ENCODE measurements around the gene NDN.
"Not testable (repeated sequence)": the region's sequence is repeated elsewhere in the genome, so short reads cannot be mapped to it uniquely, and the experiment has no call there.

Gene NDN, protein sequence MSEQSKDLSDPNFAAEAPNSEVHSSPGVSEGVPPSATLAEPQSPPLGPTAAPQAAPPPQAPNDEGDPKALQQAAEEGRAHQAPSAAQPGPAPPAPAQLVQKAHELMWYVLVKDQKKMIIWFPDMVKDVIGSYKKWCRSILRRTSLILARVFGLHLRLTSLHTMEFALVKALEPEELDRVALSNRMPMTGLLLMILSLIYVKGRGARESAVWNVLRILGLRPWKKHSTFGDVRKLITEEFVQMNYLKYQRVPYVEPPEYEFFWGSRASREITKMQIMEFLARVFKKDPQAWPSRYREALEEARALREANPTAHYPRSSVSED

DNA sequence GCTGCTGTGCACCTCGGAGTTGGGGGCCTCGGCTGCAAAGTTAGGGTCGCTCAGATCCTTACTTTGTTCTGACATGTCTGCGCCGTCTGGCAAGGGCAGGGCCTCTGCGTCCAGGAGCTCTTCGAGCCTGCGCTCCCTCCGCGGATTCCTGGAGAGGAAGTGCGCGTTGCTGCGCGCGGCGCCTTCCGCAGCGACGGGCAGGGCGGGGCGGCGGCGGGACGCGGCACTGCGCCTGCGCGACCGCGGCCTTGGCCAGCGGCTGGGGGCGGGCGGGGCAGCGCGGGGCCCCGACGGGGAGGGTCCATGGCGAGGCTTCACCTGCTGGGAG is at the start of gene NDN:
Gene NDN (minus strand): TSS at position 163 of the 328 bp plus-strand sequence. CDS start 88 bp downstream, at position 75.
- no peak for DNase-seq

DNA sequence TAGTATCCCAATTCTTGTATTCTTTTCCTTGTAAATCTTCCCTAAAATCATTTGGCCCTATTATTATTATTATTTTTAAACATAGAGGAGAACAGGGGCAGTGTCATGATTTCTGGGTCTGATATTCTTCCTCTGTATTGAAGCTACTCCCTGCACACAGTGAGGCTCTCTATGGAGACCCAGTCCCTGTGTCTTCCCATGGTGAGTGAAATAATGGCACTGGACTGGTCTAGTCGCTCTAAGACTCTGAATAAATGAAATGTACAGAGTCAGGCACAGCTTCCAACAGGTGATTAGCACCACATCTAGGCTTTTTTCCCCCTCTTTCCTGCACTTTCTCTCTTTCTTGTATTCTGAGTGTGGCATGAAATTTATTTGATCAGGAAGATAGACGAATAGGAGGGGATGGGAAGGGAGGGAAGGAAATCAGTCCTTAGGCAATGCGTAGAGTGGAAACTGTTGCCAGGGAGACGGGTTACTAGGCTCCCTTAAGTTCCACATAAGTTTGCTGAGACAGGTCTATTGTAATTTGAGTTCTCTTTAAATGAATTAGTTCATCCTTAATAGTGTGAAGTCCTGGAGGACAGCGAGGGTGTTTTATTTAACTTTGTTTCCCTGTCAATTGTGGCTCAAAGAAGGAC is 49.0 kb upstream of the NDN start:
- DNase-seq: no peak

DNA sequence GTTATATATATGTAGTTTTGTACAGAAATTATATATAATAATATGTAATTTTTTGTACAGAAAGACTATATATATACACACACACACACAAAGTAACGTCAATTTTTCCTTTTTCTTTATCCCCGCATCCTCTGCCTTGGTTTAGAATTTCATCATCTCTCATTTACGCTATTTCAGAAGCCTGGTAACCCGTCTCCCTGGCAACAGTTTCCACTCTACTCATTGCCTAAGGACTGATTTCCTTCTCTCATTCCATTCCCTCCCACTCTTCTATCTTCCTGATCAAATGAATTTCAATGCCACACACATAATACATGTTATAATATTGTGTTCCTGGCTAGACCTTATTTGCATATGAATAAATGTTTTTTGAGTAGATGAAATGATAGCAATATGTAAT is 47.8 kb upstream of the NDN start:
- DNase-seq: no peak

DNA sequence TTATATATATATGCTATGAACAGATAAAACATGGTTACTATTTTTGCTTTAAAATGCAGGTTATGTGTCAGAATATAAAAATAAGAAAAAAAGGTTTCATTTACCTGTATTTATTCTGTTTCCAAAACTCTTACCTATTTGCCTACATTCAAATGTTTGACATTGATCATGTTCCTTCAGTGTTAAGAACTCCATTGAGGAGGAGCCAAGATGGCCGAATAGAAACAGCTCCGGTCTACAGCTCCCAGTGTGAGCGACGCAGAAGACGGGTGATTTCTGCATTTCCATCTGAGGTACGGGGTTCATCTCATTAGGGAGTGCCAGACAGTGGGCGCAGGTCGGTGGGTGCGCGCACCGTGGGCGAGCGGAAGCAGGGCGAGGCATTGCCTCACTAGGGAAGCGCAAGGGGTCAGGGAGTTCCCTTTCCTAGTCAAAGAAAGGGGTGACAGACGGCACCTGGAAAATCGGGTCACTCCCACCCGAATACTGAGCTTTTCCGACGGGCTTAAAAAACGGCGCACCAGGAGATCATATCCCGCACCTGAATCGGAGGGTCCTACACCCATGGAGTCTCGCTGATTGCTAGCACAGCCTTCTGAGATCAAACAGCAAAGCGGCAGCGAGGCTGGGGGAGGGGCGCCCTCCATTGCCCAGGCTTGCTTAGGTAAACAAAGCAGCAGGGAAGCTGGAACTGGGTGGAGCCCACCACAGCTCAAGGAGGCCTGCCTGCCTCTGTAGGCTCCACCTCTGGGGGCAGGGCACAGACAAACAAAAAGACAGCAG is 27.0 kb upstream of the NDN start:
- DNase-seq: not testable (repeated sequence)

DNA sequence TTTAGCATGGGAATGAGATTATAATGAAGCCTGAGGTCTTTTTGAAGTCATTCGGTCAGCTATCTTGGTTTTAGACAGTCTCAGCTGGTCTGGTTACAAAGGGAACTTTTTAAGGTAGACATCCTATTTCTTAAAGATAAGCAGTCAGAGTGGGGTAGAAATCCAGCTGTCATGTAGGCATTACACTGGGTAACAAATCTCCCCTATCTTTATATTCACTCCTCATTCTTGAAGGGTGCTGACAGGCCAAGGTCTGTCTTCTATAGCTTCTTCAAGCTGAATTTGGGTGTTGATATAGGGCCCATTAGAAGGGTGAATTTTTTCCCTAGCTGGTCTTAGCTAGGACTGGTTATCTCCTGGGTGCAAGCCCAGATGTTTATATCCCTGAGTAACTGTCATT is 21.2 kb upstream of the NDN start:
- DNase-seq: no peak

DNA sequence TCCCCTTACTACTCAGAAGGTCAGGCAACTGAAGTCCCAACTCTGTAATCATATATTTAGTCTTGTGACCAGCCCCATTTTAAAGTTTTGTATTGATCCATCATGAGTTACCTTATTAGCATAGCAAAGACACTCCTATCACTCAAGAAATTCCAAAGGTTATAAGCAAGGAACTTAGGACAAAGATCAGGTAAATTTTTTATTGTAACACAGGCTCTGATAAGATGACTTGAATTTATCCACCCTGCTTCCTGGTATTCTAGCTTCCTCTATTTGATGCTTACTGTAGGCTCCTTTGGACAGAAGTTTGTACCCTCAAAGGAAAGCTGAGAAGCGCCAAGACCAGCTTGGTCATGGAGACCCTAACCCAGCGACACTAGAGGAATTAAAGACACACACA is 8.2 kb upstream of the NDN start:
- no peak for DNase-seq

DNA sequence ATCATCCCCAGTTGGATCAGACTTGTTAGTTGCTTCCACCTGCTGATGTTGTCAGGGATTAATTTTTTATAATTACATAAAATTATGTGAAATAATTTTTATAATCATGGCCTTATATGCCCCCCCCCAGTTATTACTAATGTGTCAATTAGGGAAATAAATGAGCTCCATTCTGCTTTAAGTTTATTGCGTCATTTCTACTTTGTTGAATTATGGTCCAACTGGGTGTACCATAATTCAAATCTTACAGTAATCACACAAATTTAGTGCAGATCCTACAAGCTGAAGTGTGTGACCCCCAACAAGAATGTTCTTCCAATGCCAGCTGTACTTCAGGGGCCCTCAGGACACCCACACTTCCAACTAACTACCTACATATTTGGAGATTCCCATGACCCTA is 7.5 kb upstream of the NDN start:
- no peak for DNase-seq

DNA sequence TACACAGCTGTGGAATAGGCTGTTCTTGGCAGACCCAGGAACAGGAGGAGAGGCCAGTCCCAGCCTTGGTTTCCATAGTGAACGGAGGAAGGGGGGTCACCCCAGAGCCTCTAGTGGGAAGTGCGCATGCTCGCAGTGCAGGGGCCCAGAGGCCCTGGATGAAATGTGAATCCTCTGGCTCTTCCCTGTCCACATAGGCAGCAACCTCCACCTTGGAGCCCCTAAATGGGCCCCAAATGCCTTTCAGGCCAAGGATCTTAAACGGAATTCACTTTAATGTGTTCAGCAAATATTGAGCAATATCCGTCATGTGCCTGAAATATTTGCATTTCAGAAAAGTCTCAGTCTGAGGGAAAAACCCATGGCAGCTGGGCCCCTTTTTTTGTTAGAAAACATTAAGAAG is 3.3 kb upstream of the NDN start:
- no peak for DNase-seq

DNA sequence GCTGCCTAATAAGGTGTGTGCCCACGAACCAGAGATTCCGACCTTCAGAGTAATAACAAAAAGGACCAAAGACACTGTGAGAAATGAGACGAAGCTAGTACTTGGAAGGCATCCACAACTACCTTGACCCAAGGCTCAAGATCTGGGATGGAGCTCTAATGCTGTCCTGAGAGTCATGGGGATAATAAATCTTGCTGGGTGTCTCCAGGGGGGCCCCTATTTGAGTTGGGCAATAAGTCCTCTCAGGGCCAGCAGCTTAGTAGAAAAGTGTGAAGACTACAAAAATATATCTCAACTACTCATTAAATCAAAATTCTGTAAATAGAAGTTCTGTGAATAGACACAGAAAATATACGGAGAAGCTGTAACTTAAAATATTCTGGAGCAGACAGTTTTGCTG is 2.9 kb upstream of the NDN start:
- DNase-seq: no peak

DNA sequence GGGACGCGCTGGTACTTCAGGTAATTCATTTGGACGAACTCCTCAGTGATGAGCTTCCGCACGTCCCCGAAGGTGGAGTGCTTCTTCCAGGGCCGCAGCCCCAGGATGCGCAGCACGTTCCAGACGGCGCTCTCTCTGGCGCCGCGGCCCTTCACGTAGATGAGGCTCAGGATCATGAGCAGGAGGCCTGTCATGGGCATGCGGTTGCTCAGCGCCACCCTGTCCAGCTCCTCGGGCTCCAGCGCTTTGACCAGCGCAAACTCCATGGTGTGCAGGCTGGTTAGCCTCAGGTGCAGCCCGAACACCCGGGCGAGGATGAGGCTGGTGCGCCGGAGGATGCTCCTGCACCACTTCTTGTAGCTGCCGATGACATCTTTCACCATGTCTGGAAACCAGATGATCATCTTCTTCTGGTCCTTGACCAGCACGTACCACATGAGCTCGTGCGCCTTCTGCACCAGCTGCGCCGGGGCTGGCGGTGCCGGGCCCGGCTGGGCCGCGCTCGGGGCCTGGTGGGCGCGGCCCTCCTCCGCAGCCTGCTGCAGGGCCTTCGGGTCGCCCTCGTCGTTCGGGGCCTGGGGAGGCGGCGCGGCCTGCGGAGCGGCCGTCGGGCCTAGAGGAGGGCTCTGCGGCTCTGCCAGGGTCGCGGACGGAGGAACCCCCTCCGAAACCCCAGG is 501 bp downstream of the NDN start:
- DNase-seq: no peak

DNA sequence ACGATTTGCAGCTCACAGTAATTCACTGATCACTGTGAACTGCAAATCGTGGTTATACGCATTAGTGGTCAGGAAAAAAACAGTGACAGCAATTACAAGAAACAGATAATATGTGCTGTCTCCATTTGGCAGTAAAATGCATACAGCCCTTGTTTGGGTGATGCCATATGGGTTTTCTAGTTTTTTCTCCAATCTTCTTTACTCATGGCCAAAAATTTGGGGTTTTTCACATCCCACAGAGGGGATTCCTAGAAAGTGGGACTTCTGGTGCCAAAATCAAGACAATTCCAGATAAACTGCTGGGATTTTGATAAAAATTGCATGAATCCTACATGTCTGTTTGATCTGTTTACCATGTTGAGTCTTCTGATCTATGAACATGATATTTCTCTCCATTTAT is 15.6 kb downstream of the NDN start:
- DNase-seq: no peak

DNA sequence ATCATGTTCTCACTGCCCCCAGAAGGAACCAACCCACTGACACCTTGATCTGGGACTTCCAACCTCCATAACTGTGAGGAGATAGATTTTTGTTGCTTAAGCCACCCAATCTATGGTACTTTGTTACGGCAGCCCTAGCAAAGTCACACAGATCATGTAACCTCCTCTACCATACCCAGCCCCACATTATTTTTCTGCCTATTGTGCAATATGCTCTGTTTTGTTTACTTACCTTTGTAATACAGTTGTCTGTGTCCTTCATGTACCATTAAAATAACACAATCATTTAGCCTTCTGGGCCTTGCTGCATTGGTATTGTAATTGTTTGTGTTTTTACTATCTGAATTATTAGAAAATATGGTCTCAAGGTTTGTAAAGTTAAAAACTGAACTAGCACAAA is 16.1 kb downstream of the NDN start:
- DNase-seq: no peak

DNA sequence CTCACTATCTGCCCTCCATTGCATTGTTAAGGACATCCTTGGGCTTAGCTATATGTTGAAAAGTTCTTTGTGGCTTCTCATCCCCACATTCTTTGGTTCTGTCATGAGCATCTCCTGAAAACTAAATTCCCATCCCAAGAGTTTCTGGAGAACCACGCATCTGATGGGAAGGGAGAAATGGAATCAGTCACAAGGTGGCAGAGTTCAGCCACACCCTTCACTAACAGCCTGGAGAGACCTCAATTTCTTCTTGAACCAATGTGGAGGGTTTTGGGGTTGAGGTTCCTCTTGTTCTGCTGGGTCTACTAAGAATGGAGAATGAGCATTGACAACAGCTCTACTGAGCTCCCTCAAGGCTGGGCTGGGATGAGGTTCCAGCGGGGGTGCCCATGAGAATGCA is 23.9 kb downstream of the NDN start:
- DNase-seq: no peak

DNA sequence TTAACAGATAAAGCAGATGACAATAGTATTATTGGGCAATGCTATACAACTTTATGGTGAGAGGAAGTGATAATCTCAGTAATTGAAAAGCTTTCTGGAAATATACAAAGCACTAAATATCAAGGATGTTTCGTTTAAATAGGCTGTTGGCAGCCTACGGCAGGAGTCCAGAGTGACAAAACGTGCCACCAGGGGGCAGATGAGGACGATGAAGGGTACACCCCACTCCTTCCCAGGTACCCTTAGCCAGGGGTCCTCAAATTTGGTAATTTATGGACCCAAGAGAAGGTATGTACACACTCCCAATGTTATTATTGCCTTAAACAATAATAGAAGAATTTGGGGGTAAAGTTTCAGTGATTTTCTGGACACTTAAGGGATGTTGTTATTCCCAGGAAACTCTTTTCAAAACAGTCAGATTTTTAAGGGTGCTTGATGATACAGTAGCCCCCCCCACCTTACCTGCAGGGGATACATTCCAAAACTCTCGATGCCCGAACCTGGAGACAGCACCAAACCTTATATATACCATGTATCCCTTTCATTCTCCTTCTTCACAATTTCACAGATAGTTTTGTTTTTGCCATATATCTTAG is 38.1 kb downstream of the NDN start:
- DNase-seq: no peak

DNA sequence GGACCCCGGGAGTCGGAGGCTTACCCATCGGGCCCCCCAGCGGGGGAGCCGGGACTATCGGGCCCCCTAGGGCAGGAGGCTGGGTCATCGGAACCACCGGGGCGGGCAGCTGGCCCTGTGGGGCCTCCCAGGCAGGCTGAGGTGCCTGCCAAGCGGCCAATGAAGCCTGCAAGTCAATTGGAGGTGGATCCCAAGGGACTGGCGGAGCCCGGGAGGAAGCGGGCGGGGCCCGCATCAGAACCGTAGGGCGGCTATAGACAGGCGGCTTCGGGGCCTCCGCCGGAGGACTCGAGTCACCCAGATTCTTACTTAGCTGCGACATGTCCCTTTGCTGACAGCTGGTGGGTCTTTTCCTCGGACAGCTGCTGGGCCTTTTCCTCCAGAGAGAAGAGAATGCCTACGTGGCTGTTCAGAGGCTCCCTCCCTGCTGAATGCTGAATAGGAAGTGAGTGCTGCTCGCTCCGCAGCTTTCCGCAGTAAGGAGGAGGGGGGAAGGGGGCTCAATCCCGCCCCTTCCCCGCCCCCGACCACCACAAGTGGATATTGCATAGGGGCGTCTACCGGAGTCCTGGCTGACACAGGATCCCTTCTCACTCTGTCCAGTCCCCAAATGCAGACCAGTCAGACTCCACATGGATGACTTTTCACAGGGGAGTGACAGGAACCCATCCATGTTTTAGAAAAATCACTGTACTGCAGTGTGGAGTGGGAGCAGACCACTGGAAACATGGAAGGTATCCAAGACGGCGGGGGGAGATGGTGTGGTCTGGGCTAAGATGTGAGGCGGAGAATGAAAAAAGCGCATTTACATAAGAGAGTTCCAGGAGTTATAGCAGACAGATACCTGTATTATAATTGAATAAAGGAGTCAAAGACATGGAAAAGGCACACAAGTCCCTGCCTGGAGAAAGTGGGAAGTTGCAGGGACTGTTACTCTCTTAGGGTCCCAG is 39.4 kb downstream of the NDN start, which contains the start of gene MAGEL2:
Gene MAGEL2 (minus strand): TSS at position 447 of the 950 bp plus-strand sequence. CDS start 125 bp downstream, at position 322.
- DNase-seq: no peak

DNA sequence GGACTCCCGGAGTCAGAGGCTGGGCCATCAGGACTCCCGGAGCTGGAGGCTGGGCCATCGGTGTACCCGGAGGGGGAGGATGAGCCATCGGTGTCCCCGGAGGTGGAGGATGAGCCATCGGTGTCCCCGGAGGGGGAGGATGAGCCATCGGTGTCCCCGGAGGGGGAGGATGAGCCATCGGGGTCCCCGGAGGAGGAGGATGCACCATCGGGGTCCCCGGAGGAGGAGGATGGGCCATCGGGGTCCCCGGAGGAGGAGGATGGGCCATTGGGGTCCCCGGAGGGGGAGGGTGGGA is 40.2 kb downstream of the NDN start:
- DNase-seq: no peak

DNA sequence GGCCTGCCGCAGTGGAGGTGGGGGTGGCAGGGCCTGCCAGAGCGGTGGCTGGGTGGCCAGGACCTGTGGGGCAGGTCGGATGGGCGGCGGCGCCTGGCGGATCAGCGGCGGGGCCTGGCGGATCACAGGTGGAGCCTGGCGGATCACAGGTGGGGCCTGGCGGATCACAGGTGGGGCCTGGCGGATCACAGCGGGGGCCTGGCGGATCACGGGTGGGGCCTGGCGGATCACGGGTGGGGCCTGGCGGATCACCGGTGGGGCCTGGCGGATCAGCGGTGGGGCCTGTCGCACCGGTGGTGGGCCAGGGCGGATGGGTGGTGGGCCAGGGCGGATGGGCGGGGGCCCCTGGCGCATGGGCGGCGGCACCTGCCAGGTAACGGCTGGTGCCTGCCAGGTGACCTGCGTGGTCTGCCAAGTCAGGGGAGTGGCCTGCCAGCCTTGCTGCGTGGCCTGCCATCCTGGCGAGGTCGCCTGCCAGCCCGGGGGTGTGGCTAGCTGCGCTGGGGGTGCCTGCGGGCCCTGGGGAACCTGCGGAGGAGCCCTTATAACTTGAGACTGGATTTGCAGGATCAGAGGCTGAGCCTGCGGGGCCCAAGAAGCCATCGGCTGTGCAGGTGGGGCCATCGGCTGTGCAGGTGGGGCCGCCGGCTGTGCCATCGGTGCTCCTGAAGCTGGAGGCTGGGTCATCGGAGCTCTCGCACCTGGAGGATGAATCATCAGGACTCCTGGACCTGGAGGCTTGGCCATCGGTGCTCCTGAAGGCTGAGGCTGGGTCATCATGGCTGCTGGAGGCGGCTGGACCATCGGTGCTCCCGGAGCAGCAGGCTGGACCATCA is 40.7 kb downstream of the NDN start:
- DNase-seq: no peak

DNA sequence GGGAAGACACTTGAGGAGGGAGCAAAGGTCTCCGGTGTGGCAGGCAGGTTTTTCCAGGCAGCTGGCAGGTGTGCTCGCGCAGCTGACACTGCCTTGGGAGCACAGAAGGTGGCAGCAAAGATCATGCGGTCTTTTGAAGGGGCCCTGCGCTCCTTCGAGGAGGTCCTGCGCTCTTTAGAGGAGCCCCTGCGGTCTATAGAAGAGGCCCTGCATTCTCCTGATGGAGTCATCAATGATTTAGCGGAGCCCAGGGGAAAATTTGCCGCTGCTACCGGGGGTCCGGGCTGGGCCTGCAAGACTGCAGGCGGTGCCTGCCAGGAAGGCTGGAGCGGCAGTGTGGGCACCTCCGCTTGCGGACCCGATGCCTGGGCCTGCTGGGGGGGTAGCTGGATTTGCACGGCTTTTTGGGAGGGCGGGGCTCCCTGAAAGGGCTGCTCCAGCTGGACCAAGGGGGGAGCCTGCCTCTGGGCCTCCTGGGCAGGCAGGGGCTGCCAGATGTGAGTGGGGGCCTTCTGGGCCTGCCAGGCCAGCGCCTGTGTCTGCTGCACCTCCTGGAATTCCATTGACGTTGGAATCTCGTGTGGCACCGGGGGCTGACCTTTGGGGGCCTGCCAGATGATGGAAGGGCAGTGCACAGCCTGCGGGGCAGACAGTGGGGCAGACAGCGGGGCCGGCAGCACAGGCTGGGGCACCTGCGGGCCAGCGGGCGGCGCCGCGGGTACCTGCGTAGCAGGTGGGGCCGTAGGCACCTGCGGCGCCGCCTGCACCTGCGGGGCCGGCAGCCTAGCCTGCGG is 41.5 kb downstream of the NDN start:
- no peak for DNase-seq

DNA sequence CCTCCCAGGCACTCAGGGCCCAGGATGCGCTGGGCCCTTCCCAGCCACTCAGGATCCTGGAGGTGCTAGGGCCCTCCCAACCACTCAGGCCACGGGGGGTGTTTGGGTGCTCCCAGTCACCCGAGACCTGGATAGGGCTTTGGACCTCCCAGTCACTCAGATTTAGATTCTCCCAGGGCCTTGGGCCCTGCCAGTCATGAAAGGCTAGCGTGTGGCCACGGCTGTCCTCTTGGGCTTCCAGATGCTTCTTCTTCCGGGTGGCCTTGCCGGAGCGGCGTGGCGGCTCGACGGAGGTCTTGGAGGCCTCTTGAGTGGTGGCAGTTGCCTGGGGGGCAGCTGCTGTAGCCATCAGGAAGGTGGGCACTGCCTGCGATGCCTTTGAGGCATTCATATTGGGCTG is 42.3 kb downstream of the NDN start:
- no peak for DNase-seq

DNA sequence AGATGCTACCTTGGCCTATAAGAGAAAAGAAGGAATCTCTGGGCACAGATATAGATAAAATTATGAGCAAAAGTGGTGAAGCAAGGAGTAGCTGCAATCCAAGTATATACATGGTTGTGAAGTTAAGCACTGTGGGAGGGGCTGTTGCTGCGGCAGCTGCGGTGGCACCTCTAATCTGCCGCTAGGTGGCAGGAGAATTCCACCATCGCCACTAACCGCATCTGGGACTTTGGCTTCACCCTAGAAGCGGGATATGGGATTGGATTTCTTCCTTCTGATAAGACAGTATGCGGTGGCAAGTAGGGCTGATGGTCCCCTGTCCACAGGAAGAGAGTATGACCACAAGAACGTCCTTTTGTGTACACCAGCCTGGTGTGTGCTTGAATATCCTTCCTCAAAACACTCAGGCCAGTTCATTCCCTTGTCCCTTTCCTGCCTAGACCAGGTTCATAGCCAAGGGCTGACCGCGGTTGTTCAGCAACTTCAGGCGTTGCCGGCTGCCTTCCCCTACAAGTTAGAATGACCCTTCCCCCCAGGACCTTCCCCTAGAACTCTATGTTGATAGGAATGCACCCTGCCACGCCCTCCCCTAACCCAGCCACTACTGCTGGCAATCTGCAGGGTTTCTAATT is 44.6 kb downstream of the NDN start:
- peak; percentile 39 for DNase-seq
